Memory B cell (primary cell): Measurements from ENCODE around the gene FKBP15.

Experiments
- ATAC-seq: fragments of 150-1000 bp; cut with Tn5 transposase; 2 replicates; pipeline ENCODE4 v1.10.0; 2021; ENCODE audit warnings: low read depth, mild to moderate bottlenecking, moderate library complexity
- DNase-seq, 2 donors: peaks; one replicate each; pipeline ENCODE4 v3.0.0; 2022; ENCODE audit warnings: low spot score in 2 of 2
- H3K27ac Mint-ChIP-seq: one replicate; pipeline ENCODE4 v1.8.0; 2022; ENCODE audit warnings: mild to moderate bottlenecking, moderate library complexity, mixed read lengths
- H3K27me3 Mint-ChIP-seq: one replicate; pipeline ENCODE4 v1.8.0; 2022; ENCODE audit warnings: mixed read lengths
- H3K36me3 Mint-ChIP-seq: one replicate; pipeline ENCODE4 v1.8.0; 2022; ENCODE audit warnings: mild to moderate bottlenecking, mixed read lengths
- H3K4me1 Mint-ChIP-seq: one replicate; pipeline ENCODE4 v1.8.0; 2022; ENCODE audit warnings: mixed read lengths
- H3K4me3 Mint-ChIP-seq: one replicate; pipeline ENCODE4 v1.8.0; 2022; ENCODE audit warnings: mild to moderate bottlenecking, moderate library complexity, mixed read lengths
- H3K9me3 Mint-ChIP-seq: one replicate; pipeline ENCODE4 v1.8.0; 2022; ENCODE audit warnings: mixed read lengths

Gene FKBP15

GRCh38 chr9:113185271-113185670, 35.8 kb downstream of the FKBP15 start:
- H3K4me1 Mint-ChIP-seq, result no peaks in the 10 kb centered on the region
- H3K27me3 Mint-ChIP-seq, result no peaks in the 10 kb centered on the region
- no peak for ATAC-seq
- H3K27ac Mint-ChIP-seq, result no peak overlapping the region
- no peak for DNase-seq
- peaks cover 61% of the 10 kb centered on the region for H3K36me3 Mint-ChIP-seq
- H3K4me3 Mint-ChIP-seq, result no peak overlapping the region
- no peaks in the 10 kb centered on the region for H3K9me3 Mint-ChIP-seq

GRCh38 chr9:113184539-113184938, 36.5 kb downstream of the FKBP15 start:
- ATAC-seq (no peak), DNase-seq (no peak)
- Mint-ChIP-seq H3K9me3 (no peaks in the 10 kb centered on the region), H3K27ac (no peak overlapping the region), H3K4me1 (no peaks in the 10 kb centered on the region), H3K4me3 (no peak overlapping the region), H3K36me3 (peaks cover 61% of the 10 kb centered on the region), H3K27me3 (no peaks in the 10 kb centered on the region)

DNA sequence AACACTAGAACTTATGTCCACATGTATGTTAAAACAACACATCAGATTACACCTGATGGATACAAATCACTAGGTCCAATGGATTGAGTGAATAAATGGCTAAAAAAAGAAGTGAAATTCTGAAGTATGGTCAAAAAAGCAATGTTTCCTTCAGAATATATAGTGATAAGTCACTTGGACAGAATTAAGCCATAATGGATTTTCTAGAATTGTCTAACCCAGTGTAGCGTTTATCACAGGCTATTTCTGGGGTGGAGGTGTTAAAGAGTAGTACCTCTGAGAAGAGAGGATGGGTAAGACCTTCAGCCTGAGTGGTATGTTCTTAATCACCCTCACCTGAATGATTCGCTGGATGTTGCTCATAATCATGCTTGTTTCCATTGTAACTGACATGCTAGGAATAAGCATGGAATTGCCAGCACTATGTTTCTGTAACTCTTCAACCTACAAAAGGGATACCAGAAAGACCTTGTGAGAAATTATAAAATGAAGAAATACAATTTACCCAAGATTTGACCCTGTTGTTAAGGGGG, 37.1 kb downstream of the FKBP15 start:
- ATAC-seq, result no peak
- no peaks in the 10 kb centered on the region for H3K27me3 Mint-ChIP-seq
- no peak overlapping the region for H3K27ac Mint-ChIP-seq
- H3K36me3 Mint-ChIP-seq, result peaks cover 62% of the 10 kb centered on the region
- no peak overlapping the region for H3K4me3 Mint-ChIP-seq
- no peaks in the 10 kb centered on the region for H3K9me3 Mint-ChIP-seq
- no peak for DNase-seq
- no peaks in the 10 kb centered on the region for H3K4me1 Mint-ChIP-seq

- peak overlapping the region; percentile 32 for H3K27ac Mint-ChIP-seq
Observed at GRCh38 chr9:113181165-113181564, 39.9 kb downstream of the FKBP15 start.

DNA sequence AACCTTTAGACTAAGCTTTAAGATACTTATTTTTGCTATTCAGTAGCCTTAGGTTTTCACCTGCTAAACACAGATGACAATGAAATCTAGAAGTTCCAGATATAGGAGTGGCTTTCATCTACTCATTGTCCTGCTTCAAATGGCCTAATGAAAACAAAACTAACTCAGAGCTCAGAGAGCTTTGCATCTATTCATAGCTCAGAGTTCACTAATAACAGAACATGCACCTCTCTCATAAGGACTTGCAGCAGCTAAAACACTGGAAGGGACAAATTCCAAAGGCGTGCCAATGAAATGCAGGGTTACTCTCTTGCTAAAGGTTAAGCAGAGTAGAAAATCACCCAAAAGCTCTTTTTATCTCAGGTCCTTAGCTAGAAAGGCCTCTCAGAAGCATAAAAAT, 41.2 kb downstream of the FKBP15 start:
- H3K36me3 Mint-ChIP-seq, result peaks cover 58% of the 10 kb centered on the region
- DNase-seq, result no peak
- H3K9me3 Mint-ChIP-seq, result no peaks in the 10 kb centered on the region
- H3K4me1 Mint-ChIP-seq, result peaks cover 3% of the 10 kb centered on the region
- no peak for ATAC-seq
- no peaks in the 10 kb centered on the region for H3K27me3 Mint-ChIP-seq
- no peak overlapping the region for H3K4me3 Mint-ChIP-seq
- no peak overlapping the region for H3K27ac Mint-ChIP-seq

More at GRCh38 chr9:113181165-113181564, 39.9 kb downstream of the FKBP15 start:
- Mint-ChIP-seq H3K9me3 (no peaks in the 10 kb centered on the region), H3K36me3 (peaks cover 61% of the 10 kb centered on the region), H3K4me1 (peaks cover 3% of the 10 kb centered on the region), H3K27me3 (no peaks in the 10 kb centered on the region), H3K4me3 (no peak overlapping the region)
- ATAC-seq (no peak), DNase-seq (no peak)

DNA sequence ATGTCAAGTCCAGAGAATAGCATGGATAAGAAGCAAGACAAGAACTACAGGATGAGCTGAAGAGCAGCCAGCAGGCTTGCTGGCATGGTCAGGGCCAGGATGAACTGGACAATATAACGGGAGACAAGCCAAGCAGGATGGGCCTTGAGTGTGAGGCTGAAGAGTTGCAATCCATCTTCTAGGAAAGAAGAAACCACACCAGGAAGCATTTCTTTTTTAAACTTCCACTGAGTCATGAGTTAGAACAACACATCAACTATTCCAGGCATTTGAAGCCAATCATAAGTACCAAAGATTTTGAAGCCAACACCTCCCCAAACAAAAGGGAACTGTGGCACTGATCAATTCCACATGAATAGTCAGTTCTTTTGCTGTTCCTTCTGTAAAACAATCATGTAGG, 43.0 kb downstream of the FKBP15 start:
- DNase-seq (no peak), ATAC-seq (no peak)
- H3K36me3 Mint-ChIP-seq, result peaks cover 52% of the 10 kb centered on the region
- peak overlapping the region; percentile 51 for H3K27ac Mint-ChIP-seq
- H3K4me1 Mint-ChIP-seq, result peaks cover 3% of the 10 kb centered on the region
- no peak overlapping the region for H3K4me3 Mint-ChIP-seq
- H3K9me3 Mint-ChIP-seq, result no peaks in the 10 kb centered on the region
- H3K27me3 Mint-ChIP-seq, result no peaks in the 10 kb centered on the region

GRCh38 chr9:113177251-113177650, 43.8 kb downstream of the FKBP15 start:
- ATAC-seq, result no peak
- Mint-ChIP-seq H3K4me1 (peaks cover 3% of the 10 kb centered on the region), H3K27me3 (no peaks in the 10 kb centered on the region), H3K4me3 (no peak overlapping the region), H3K9me3 (peaks cover 3% of the 10 kb centered on the region), H3K36me3 (peaks cover 53% of the 10 kb centered on the region), H3K27ac (peak overlapping the region; percentile 51)
- DNase-seq, result no peak

- ATAC-seq, result no peak
- H3K4me1 Mint-ChIP-seq, result peaks cover 3% of the 10 kb centered on the region
- peaks cover 3% of the 10 kb centered on the region for H3K9me3 Mint-ChIP-seq
- DNase-seq, result no peak
- H3K27ac Mint-ChIP-seq, result no peak overlapping the region
- peaks cover 53% of the 10 kb centered on the region for H3K36me3 Mint-ChIP-seq
- no peak overlapping the region for H3K4me3 Mint-ChIP-seq
- H3K27me3 Mint-ChIP-seq, result no peaks in the 10 kb centered on the region
Observed at GRCh38 chr9:113176803-113177202, 44.3 kb downstream of the FKBP15 start.

DNA sequence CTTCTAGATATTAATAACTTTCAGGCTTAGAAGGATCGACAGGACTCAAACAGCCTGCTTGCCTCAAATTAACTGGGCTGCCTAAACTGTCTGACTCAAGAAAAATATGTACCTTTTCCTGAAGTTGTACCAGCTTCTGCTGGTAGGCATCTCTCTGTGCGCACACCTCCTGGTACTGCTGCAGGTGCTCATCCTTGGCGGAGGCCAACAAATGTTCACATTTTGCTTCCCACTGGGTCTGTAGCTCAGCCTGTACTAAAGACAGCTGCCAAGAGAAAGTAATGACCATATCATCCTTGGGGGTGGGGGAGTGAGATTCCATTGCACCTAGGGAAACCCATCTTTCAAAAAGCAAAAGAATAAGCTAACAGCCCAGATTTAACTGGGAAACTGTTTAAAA, 47.7 kb downstream of the FKBP15 start:
- H3K36me3 Mint-ChIP-seq, result peaks cover 59% of the 10 kb centered on the region
- H3K9me3 Mint-ChIP-seq, result peaks cover 3% of the 10 kb centered on the region
- H3K27ac Mint-ChIP-seq, result no peak overlapping the region
- peaks cover 3% of the 10 kb centered on the region for H3K4me1 Mint-ChIP-seq
- ATAC-seq, result no peak
- no peak for DNase-seq
- no peak overlapping the region for H3K4me3 Mint-ChIP-seq
- no peaks in the 10 kb centered on the region for H3K27me3 Mint-ChIP-seq

DNA sequence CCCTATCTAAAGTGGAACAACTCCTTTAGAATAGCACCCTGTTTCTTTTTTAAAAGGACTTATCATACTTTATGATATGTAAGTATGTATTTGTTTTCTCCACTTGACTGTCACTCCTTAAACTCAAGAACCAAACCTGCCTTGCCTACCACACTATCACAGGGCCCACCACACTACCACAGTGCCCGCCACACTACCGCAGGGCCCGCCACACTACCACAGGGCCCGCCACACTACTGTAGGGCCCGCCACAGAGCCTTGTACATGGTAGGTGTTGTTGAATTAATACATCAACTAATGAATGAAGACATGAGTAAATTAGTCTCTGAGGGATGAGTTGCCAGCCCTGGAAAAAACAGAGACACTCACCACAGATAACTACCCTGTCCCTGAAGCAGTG, 52.3 kb downstream of the FKBP15 start:
- peak overlapping the region; percentile 25 for H3K27ac Mint-ChIP-seq
- peaks cover 3% of the 10 kb centered on the region for H3K9me3 Mint-ChIP-seq
- peaks cover 2% of the 10 kb centered on the region for H3K4me1 Mint-ChIP-seq
- peaks cover 49% of the 10 kb centered on the region for H3K36me3 Mint-ChIP-seq
- DNase-seq (no peak), ATAC-seq (no peak)
- no peaks in the 10 kb centered on the region for H3K27me3 Mint-ChIP-seq
- no peak overlapping the region for H3K4me3 Mint-ChIP-seq

- DNase-seq, result no peak
- H3K27ac Mint-ChIP-seq, result peak overlapping the region; percentile 67
- no peaks in the 10 kb centered on the region for H3K27me3 Mint-ChIP-seq
- H3K36me3 Mint-ChIP-seq, result peaks cover 36% of the 10 kb centered on the region
- no peak overlapping the region for H3K4me3 Mint-ChIP-seq
- ATAC-seq, result no peak
- peaks cover 2% of the 10 kb centered on the region for H3K4me1 Mint-ChIP-seq
- no peaks in the 10 kb centered on the region for H3K9me3 Mint-ChIP-seq
Observed at GRCh38 chr9:113166039-113166438, 55.0 kb downstream of the FKBP15 start.

GRCh38 chr9:113164536-113165300, 56.4 kb downstream of the FKBP15 start:
- no peak overlapping the region for H3K4me3 Mint-ChIP-seq
- no peak overlapping the region for H3K27ac Mint-ChIP-seq
- no peaks in the 10 kb centered on the region for H3K9me3 Mint-ChIP-seq
- H3K4me1 Mint-ChIP-seq, result peaks cover 2% of the 10 kb centered on the region
- H3K27me3 Mint-ChIP-seq, result no peaks in the 10 kb centered on the region
- peaks cover 33% of the 10 kb centered on the region for H3K36me3 Mint-ChIP-seq
- DNase-seq (no peak), ATAC-seq (no peak)

DNA sequence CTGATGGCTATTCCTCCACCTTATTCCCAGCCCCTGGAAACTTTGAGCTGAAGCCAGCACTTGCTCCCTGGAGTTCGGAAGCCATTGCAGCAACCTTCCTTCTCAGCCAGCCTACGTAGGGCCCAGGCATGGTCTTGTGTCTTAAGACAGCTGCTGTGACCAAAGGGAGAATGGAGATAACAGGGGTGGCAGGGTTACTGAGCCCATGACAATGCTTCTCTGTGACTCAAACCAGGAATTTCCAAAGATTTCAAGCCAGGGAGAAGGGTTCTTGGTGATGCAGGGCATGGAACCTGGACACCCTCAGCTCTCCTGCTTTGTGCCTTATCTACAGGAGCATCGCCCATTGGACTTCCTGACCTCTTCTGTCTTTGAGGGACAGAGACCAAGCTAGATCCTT, 58.1 kb downstream of the FKBP15 start:
- Mint-ChIP-seq H3K27ac (no peak overlapping the region), H3K4me3 (no peak overlapping the region), H3K9me3 (no peaks in the 10 kb centered on the region), H3K36me3 (peaks cover 30% of the 10 kb centered on the region), H3K27me3 (no peaks in the 10 kb centered on the region), H3K4me1 (peaks cover 2% of the 10 kb centered on the region)
- DNase-seq, result no peak
- ATAC-seq, result no peak

- no peak for DNase-seq
- Mint-ChIP-seq H3K9me3 (no peaks in the 10 kb centered on the region), H3K36me3 (peaks cover 19% of the 10 kb centered on the region), H3K27me3 (no peaks in the 10 kb centered on the region), H3K4me3 (no peak overlapping the region), H3K27ac (peak overlapping the region; percentile 50), H3K4me1 (peaks cover 7% of the 10 kb centered on the region)
- ATAC-seq, result no peak
Observed at GRCh38 chr9:113160571-113160970, 60.5 kb downstream of the FKBP15 start.

- Mint-ChIP-seq H3K36me3 (peaks cover 17% of the 10 kb centered on the region), H3K27ac (peak overlapping the region; percentile 21), H3K4me1 (peaks cover 7% of the 10 kb centered on the region), H3K27me3 (no peaks in the 10 kb centered on the region), H3K4me3 (no peak overlapping the region), H3K9me3 (no peaks in the 10 kb centered on the region)
- DNase-seq (no peak), ATAC-seq (no peak)
Observed at GRCh38 chr9:113158446-113158845, 62.6 kb downstream of the FKBP15 start.
